KMS-11 (cell line): ENCODE results near the gene TPPP3.
A peak's percentile ranks its signal among the peaks of the same experiment; 100 is the strongest.

ENCODE experiments used
- H2AFZ ChIP-seq: fragments of 200-600 bp; sonication (generic); 2 replicates; pipeline ENCODE4 v1.6.1; 2016; ENCODE audit warnings: antibody characterized with exemption, mixed run types, low read depth
- H3K27ac ChIP-seq: fragments of 200-600 bp; sonication (generic); 2 replicates; pipeline ENCODE4 v1.6.1; 2016; ENCODE audit warnings: mild to moderate bottlenecking, mixed run types
- H3K27me3 ChIP-seq: fragments of 200-600 bp; sonication (generic); 2 replicates; pipeline ENCODE4 v1.6.1; 2017; ENCODE audit warnings: mild to moderate bottlenecking, low read depth, mixed run types, moderate library complexity; ENCODE audit not compliant: insufficient read depth
- H3K36me3 ChIP-seq: fragments of 200-600 bp; sonication (generic); 2 replicates; pipeline ENCODE4 v1.6.1; 2017; ENCODE audit warnings: mild to moderate bottlenecking, mixed run types; ENCODE audit not compliant: insufficient read depth
- H3K4me1 ChIP-seq: fragments of 200-600 bp; sonication (generic); 2 replicates; pipeline ENCODE4 v1.6.1; 2016; ENCODE audit warnings: mild to moderate bottlenecking, low read depth, mixed run types; ENCODE audit not compliant: poor library complexity, severe bottlenecking
- H3K4me2 ChIP-seq: fragments of 200-600 bp; sonication (generic); 2 replicates; pipeline ENCODE4 v1.7.0; 2016; ENCODE audit warnings: mild to moderate bottlenecking, mixed run types
- H3K4me3 ChIP-seq: fragments of 200-600 bp; sonication (generic); IDR thresholded peaks from 2 replicates; pipeline ENCODE4 v1.6.1; 2017; ENCODE audit warnings: low read depth, low read length, mixed read lengths; ENCODE audit not compliant: insufficient read depth
- H3K79me2 ChIP-seq: fragments of 200-600 bp; sonication (generic); 2 replicates; pipeline ENCODE4 v1.6.1; 2016; ENCODE audit warnings: low read depth, mixed run types; ENCODE audit not compliant: insufficient read depth
- H3K9ac ChIP-seq: fragments of 200-600 bp; sonication (generic); 2 replicates; pipeline ENCODE4 v1.6.1; 2016; ENCODE audit warnings: mild to moderate bottlenecking, mixed run types
- H4K20me1 ChIP-seq: fragments of 200-600 bp; sonication (generic); 2 replicates; pipeline ENCODE4 v1.6.1; 2016; ENCODE audit warnings: mild to moderate bottlenecking, mixed run types; ENCODE audit not compliant: insufficient read depth
- CTCF ChIP-seq: fragments of 200-600 bp; sonication (generic); conservative IDR thresholded peaks from 2 replicates; pipeline ENCODE4 v1.6.1; 2017; ENCODE audit warnings: low read depth, mild to moderate bottlenecking, antibody characterized with exemption, low read length, moderate library complexity, mixed read lengths

Gene TPPP3

GRCh38 chr16:67397812-67398545, 4.7 kb upstream of the TPPP3 start:
- no peak overlapping the region for H3K4me2 ChIP-seq
- H4K20me1 ChIP-seq: no peaks in the 10 kb centered on the region
- H3K27ac ChIP-seq: no peak overlapping the region
- TF ChIP-seq CTCF: no peak
- H3K4me1 ChIP-seq: peaks cover 18% of the 10 kb centered on the region
- no peaks in the 10 kb centered on the region; the same call in 1 of the 2 replicates for H3K27me3 ChIP-seq
- no peak overlapping the region for H3K4me3 ChIP-seq
- no peak overlapping the region for H2AFZ ChIP-seq
- H3K9ac ChIP-seq: no peak overlapping the region
- no peaks in the 10 kb centered on the region for H3K79me2 ChIP-seq
- no peaks in the 10 kb centered on the region for H3K36me3 ChIP-seq

GRCh38 chr16:67397036-67397801, 3.9 kb upstream of the TPPP3 start:
- no peak overlapping the region for H3K9ac ChIP-seq
- H3K27ac ChIP-seq: no peak overlapping the region
- no peaks in the 10 kb centered on the region; the same call in 1 of the 2 replicates for H3K27me3 ChIP-seq
- H4K20me1 ChIP-seq: no peaks in the 10 kb centered on the region
- no peaks in the 10 kb centered on the region for H3K36me3 ChIP-seq
- no peaks in the 10 kb centered on the region for H3K79me2 ChIP-seq
- no peak overlapping the region for H2AFZ ChIP-seq
- no peak for TF ChIP-seq CTCF
- H3K4me1 ChIP-seq: peaks cover 18% of the 10 kb centered on the region
- H3K4me2 ChIP-seq: no peak overlapping the region
- H3K4me3 ChIP-seq: no peak overlapping the region

- TF ChIP-seq CTCF: no peak
- Histone ChIP-seq H4K20me1 (no peaks in the 10 kb centered on the region), H3K9ac (no peak overlapping the region), H3K79me2 (no peaks in the 10 kb centered on the region), H3K36me3 (no peaks in the 10 kb centered on the region), H2AFZ (peak overlapping the region; percentile 22; the same call in 1 of the 2 replicates), H3K27ac (no peak overlapping the region), H3K4me1 (peaks cover 18% of the 10 kb centered on the region), H3K27me3 (no peaks in the 10 kb centered on the region; the same call in 1 of the 2 replicates), H3K4me3 (no peak overlapping the region), H3K4me2 (peak overlapping the region; percentile 40; the same call in 1 of the 2 replicates)
These were observed 3.1 kb upstream of the TPPP3 start for GRCh38 chr16:67396159-67397035.

GRCh38 chr16:67395458-67396158, 2.3 kb upstream of the TPPP3 start:
- H3K27me3 ChIP-seq: no peaks in the 10 kb centered on the region; the same call in 1 of the 2 replicates
- H3K9ac ChIP-seq: no peak overlapping the region
- no peak for TF ChIP-seq CTCF
- no peak overlapping the region for H3K27ac ChIP-seq
- H3K4me3 ChIP-seq: no peak overlapping the region
- H3K79me2 ChIP-seq: no peaks in the 10 kb centered on the region
- H3K36me3 ChIP-seq: no peaks in the 10 kb centered on the region
- peak overlapping the region; percentile 40; the same call in 1 of the 2 replicates for H3K4me2 ChIP-seq
- no peaks in the 10 kb centered on the region for H4K20me1 ChIP-seq
- peak overlapping the region; percentile 22; the same call in 1 of the 2 replicates for H2AFZ ChIP-seq
- H3K4me1 ChIP-seq: peaks cover 18% of the 10 kb centered on the region
